Activated CD4-positive, CD25-positive, alpha-beta regulatory T cell treated with anti-CD3 and anti-CD28 coated beads, Interleukin-2, amount 50 U/mL, for 72 hours (primary cell): ENCODE measurements around the gene CDC42BPB.

Source experiments
- DNase-seq: peaks from one replicate; pipeline ENCODE4 v3.0.0; 2021

The CDC42BPB gene

DNA sequence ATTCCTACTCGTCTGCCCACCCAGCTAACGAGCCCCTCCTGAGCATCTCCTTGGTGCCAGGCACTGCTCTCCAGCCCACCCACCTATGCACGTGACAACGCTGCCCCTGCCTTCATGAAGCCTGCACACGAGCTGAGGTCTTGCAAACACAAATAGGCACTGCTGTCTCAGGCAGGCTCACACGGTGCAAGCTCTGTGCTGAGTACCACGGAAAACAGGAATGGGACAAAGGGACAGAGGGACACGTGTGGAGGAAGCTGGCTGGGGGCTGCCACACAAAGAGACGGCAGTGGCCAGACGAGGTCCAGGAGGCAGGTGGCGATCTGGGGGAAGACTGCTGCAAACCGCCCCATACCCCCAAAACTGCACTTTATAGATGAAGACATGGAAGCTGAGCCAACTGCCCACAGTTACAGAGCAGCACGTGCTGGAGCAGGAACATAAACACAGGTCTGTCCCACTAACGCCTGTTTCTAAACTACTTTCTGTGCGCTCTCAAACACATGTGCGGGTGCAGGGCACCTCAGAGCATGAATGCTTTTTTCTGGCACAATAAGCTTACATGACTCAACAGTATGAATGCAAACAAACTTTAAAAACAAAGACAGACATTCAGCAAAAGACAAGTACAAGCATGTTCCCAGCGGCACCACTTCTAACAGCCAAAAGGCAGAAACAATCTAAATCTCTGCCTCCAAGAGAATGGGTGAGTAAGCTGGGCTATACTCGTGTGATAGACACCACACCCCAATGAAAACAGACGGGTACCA, 70.4 kb downstream of the CDC42BPB start:
- DNase-seq = no peak

DNA sequence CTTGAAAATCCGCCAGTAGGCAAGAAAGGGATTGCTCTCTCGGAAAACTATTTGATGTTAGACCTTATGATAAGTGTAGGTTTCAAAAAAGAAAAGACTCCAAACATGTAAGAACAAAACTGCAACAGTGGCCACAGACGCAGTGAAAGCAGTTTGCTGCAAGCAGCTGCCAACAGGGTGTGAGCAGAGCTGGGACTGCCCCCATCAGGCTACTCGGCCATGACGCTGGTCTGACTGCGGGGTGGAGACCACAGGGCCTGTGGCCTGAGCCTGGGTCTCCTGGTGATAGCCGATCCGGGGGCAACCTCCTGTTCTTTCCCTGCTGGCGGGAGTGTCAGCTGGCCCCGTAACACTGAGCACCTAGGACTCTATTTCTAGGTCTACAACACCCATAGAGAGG, 71.7 kb downstream of the CDC42BPB start:
- DNase-seq = no peak

DNA sequence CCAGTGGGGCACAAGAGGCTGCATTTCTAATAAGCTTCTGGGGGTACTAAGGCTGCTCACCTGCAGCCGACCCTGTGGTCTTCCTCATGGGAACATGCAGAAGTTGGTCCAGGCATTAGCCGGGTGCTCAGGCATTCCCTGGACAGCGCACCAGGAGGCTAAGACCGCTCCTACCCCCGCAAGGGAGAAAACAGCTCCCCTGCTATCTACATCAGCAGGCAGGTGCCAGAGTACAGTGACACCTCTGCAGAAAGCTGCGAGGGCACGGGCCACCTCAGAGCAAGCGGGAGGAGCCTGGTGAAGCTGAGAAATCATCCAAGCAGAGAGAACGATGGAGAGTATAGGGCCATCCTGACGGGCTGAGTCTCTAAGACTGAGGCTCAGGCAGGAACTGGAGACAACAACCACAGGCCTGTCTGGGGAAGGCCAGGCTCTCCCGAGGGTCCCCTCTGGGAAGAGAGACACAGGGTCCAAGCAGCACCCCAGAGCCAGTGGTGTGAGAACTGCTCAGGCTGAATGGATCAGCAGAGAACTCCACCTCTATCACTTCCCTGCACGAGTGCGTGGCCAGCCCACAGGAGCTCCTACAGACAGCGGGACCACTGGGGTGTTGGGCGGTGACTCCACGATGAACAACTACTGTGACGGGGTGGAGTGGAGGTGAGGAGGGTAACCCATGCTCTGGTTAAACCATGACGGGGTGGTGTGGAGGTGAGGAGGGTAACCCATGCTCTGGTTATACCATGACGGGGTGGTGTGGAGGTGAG, 72.8 kb downstream of the CDC42BPB start:
- no peak for DNase-seq

DNA sequence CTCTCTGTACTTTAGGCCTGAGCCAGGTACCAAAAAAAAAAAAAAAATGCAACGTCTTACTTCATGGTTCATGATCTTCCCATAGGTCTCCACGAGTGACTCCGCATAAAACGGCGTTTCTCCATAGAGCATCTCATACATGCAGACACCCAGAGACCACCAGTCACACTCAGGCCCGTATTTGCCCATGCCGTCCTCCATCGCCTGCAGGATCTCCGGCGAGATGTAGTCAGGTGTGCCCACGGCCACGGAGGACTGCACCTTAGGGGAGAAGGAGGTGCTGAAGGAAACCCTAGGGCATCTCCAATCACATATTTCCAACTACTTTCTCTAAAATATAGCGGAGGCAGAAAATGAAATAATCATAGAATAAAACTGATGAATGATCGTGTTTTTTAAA, 73.9 kb downstream of the CDC42BPB start:
- no peak for DNase-seq

DNA sequence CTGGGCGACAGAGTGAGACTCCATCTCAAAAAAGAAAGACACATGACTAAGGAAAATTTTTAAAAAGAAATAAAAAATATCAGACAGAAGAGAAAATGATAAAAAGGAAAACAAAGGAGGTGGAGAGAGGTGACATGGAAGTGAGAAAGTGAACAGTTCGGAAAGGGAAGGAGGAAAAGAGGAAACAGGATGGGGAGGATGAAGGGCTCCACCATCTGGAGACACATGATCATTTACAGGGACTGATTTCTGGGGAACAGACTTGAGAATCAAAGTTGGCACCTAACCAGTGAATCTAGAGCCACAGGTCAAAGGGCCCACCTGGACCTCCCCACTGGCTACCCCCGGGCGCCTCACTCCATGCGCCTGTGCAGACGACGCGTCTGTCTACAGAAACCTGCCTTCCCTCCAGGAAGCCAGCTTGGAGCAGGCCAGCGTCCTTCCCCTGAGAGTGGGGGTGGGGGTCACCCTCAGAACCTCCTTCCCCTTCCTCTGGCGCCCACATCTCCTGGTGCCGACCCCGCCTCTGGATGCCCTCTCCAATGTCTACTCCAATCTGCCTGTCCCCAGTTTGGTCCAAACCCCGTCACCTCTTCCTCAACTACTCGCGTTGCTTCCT, 74.4 kb downstream of the CDC42BPB start:
- no peak for DNase-seq

DNA sequence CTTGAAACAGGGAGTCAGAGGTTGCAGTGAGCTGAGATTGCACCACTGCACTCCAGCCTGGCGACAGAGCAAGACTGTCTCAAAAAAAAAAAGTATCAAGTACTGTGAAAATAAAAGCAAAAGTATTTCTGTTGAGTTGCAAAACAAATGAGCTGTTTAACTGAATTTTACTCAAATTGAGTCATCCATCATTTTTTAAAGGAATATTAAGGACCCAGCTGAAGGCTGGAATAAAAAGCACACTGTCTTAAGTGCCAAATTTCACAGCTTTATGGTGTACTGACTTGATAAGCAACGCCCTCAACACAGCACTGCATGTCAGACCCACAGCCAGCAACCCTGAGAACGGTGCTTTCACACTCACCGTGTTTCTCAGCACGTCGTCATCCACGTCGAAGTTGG, 76.9 kb downstream of the CDC42BPB start:
- DNase-seq = no peak

DNA sequence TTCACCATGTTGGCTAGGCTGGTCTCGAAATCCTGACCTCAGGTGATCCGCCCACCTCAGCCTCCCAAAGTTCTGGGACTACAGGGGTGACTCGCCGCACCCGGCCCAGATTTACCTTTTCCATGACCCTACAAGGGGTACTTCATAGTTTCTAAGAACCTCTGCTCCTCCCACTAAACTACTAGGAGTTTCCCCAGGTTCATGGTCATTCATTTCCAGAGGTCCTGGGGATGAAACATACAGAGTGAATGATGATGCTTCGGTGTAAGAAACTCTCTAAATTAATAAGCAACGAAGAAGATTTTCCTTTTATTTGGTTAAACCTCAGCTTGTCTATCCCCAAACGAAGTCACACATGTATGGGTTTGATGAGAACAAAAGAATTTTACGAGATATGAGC, 77.9 kb downstream of the CDC42BPB start:
- DNase-seq = no peak

DNA sequence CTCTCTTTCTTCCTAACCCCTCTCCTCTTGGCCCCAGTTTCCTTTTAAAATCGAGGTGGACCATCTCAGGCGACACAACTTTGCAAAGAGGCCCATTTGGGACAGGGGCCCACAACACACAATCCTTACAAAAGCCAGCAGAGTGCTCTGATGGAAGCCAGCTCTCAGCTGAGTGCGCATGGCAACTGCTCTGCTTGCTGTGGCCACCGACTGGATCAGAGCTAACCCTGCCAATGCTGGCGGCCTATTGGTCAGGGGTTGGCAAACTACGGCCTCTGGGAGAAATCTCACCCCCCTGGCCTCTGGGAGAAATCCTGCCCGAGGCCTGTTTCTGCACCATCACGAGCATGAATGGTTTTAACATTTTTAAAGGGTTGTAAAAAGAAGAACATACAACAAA, 79.9 kb downstream of the CDC42BPB start:
- DNase-seq = no peak

DNA sequence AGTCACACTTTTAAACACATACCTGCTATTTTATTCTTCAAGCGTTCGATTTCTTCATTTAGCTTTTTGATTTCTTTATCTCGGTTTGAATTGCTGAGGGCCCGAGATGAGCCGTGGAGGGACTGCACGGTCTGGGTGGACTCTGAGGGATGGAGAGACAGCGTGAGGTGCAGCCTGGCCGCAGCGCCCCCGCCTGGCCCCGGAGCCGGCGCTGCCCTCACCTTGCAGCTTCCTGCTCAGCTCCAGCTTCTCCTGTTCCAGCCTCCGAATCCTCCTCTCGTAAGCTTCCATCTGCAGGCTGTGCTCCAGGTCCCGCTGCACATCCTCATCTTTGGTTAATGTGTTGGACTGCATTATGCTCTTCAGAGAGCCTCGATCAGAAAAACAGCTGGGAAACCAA, 81.7 kb downstream of the CDC42BPB start:
- DNase-seq = no peak

DNA sequence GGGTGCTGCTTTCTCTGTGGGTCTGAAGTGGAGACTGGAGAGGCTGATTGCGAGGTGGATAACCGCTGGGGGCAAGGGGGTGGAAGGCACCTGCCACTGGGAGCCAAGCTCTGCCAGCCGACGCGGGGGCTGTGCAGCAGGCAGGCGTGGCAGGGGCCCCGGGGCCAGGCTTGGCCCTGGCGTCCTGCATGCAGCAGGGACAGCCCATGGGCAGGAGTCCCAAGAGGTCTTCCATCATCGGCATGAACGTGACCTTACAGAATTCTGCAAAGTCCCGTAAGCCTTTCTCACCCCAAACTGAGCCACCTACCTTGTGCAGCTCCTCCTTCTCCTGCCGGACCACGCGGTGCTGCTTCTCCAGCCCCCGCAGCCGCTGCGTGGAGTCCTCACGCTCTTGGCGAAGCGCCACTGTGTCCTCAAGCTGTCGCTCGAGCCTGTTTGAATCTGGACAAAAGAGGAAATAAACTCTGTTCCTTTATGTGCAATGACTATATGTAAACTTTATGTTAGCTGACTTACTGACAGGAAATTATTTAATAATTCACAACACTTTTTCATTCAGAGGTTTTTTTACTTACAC, 83.6 kb downstream of the CDC42BPB start:
- DNase-seq = no peak

DNA sequence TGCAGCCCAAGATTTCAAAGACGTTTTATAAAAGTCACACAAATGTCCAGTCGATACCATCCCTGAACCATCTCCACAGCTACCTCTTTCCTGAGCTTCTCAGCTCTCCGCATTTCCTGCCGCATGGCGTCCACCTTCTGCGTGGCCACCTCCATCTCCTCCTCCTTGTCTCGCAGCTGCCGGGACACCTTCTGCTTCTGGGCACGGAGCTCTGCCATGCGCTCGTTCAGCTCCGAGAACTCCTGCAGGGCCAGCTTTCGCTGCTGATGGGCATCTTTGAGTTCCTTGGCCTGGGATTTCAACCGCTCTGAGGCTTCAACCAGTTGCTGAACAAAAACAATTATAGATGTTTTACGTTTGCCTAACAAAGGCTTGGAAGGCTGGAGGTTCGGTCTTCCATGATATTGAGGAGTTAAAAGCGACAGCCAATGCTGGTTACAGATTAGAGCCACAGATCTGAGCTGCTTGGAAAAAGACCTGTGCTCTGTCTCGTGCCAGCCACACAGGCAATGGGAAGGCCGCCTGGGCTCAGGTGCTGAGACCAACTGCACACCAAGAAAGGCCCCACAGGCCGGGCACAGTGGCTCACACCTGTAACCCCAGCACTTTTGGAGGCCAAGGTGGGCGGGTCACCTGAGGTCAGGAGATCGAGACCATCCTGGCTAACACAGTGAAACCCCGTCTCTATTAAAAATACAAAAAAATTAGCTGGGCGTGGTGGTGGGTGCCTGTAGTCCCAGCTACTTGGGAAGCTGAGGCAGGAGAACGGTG, 85.3 kb downstream of the CDC42BPB start:
- no peak for DNase-seq

DNA sequence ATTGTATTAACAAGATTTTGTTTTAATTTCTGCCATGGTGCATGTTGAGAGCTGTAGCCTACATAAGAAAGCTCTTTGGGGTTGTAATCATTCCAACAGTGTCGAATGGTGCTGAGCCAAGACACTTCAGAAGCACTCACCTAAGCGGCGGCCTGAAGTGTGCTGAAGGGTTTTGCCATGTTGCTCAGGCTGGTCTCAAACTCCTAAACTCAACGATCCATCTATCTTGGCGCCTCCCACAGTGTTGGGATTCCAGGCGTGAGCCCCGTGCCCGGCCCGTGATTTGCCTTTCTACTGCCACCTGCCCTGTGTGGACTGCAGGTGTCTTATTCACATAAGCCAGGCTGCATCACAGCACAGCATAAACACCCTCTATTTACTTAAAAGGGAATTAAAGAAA, 86.0 kb downstream of the CDC42BPB start:
- no peak for DNase-seq

DNA sequence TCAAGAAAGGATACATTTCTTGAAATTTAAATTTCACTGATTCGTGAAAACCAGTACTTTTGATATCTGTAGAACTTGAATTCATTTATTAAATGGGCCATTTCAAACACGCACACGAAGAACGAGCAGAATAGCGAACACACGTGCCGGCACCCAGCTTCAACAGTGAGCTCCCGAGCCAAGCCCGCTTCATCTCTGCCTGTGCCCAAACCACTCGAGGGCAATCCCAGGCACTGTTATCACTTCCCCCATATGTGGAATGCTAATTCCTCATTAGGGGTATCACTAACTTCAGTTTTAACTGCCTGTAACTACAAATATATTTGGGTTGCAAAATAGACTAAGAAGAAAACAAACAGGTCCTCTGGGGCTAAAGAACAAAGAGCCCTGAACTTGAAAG, 86.9 kb downstream of the CDC42BPB start:
- no peak for DNase-seq

DNA sequence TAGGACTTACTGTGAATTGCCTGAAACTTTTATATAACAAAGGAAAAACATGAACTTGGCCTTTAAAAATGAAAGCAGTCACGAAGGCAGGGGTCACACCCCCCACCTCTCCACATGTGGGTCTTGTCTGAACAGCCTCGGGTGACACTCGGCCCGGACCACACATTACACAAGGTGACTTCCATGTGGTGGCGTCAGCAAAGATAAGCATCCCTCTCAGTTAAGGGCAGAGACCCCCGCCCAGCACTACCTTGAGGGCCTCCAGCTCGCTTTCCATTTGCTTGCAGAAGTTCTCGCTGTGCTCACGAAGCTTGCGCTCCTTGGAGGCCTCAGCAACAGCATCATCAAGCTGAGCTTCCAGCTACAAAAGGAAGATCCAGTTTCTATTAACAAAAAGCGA, 87.4 kb downstream of the CDC42BPB start:
- DNase-seq = no peak

DNA sequence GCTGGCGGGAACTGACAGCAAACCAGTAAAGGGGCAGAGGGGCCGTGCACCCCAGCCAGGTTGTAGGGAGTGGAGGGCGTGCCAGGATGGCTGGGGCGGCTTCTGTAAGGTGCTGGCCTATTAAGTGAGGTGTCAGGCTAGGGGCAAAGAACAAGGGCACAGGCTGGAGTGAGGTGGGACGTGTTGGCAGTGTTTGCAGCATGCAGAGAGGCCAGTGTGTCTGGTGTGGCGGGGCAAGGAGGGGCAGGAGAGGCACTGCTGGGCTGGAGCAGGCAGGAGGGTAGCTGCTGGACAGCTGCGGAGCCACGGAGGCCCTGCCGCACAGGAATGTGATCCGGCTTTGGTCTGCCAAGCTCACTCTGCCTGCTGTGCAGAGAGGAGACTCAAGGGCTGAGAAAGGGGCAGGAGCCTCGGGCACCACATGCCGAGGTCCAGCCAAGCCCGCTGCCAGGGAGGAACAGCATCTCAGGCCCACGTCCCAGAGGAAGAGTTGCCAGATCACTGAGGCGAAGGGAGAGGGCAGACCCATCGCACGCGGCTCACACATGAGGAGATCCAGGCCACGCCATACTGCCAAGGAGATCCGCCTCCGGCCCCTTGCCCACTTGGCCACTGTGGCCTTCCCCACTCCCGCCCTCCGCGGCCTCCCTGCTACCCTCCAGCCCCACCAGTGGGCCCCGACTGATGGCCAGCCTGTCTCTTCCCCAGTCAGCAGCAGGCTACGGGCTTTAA, 88.1 kb downstream of the CDC42BPB start:
- DNase-seq = no peak

DNA sequence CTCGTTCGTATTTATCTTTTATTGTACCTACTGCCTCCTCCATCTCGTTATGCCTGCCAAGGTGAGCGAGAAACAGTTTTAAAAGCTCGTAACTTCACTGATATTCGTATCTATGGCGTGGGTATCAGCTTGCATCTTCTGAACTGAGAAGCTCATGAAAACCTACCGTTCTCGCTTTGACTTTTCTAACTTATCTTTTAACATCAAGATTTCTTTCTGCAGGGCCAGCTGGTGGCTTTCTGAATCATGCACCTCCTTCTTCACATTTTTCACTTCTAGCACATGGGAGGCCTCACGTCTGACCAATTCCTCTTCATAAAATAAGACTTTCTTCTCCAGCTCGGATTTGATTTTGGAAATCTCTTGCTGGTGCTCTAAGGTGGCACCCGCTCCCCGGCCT, 89.0 kb downstream of the CDC42BPB start:
- no peak for DNase-seq

DNA sequence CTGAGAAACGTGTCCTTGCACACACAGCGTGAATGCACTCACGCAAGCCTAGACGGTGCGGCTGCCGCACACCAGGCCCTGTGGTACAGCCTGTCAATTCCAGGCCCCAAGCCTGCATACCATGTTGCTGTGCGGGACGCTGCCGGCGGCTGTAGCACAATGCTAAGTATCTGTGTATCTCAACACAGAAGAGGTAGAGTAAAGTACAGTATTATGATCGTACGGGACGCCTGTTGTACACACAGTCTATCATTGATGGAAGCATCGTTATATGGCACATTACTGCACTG, 89.9 kb downstream of the CDC42BPB start:
- no peak for DNase-seq

DNA sequence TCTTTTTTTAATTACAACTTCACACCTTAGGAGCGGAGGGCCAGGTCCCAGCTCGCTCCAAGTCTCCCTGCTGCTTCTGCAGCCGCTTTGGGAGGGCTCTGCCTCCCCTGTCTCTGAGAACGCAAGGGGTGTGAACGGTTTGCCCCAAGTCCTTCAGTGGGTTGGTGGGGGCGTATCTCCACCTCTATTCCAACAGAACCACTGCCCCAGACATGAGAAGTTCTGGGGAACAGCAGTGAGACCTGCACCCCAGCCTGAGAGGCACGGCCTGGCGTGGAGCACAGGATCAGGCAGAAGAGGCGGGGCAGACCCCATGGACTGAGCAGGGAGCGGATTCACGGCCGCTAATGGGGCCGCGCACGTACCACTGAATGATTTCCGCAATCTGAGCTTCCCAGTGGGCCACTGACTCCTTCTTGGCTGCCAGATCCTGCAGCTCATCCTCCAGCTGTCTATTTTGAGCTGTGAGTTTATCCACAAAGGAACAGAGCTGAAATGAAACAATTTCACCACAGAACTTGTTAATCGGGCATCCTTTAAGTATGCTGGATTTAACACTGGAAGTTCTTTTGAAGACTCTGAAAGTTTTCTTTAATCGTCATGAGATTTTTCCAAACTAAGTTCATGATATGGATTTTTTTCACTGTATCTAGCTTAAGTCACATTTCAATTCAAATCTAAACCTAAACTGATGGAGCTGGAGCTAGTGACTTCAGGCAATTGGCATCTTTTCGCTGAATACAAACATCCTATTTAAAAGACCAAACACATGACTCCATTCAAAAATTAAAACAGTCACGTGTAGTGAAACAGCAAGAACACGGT, 90.5 kb downstream of the CDC42BPB start:
- DNase-seq = no peak

DNA sequence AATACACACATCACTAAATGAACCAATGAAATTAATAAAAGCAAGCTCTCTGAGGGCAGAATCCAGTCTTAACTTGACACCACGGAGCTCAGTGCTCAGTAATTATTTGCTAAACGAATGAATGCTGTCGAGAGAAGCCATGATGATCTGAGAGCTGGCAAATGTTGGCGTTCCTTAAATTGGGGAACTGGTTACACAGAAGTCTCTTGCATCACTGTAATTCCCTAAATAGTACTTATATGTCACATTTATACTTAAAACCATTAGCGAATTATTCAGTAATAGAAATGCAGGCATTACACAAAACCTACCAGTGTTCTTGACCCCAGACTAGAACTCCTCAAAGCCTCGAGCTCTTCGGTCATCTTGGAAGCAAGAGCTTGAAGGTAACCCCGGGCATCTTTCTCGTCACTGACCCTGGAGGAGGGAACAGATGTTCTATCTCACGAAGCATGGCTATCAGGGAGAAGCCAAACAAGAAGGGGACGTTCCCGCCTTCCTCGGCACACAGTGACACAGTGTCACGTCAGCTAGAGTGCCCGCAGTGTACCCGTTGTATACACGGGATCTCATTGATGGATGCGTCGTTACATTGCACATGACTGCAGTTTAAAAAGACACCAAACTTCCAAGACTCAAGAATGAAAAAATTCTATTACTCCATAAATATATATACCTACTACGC, 91.2 kb downstream of the CDC42BPB start:
- DNase-seq = no peak

DNA sequence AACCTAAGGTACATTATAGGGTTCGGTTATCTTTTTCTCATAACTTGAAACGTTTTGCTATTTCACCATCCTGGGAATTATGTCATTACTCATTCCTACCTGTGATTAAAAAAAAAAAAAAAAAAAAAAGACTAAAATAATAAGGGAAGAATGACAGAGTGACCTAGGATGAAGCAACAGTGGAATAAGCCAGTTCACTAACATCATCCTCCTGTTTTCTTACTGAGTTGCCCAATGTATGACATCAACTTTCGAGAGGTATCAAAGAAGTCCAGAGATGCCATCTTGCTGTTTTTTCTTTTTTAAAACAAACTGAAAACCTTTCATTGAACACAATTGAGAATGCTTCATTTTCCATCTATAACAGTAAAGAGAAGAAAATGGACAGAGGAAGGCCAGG, 92.1 kb downstream of the CDC42BPB start:
- no peak for DNase-seq

DNA sequence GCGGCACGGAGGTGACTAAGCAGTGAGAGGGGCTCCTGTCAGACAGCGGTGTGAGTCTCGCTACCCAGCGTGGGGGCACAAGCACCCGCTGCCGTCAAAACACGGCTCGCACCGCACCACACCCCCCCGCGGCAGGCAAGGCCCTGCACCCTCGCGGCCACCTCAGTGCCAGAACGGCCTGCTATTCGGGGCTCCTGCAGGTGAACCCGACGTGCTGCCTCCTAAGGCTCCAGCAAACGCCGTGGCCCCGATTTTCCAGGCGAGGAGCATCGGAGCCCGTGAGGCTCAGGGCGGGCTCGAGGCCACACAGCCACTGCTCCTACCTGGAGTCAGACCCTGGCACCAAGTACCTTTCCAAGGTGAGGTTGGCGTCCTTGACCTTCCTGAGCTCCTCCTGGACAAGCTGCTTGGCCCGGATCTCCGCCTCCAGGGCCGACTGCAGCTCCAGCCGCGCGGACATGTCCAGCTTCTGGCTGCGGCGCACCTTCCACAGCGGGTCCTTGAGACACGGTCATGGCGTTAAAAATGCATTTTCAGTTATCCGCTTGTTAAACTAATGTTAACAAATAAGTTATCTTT, 93.1 kb downstream of the CDC42BPB start:
- no peak for DNase-seq
